ENCODE results near the gene KIF18B.

- TF ChIP-seq ATF1 (CRISPR knock-in tag; IDR thresholded peaks at IDR 0.05) = no peak
- TF ChIP-seq USF2 (CRISPR knock-in tag; IDR thresholded peaks at IDR 0.05) = no peak
- TF ChIP-seq CTCF (IDR thresholded peaks at IDR 0.05) = no peak
- no peak for TF ChIP-seq SP1 (CRISPR knock-in tag; conservative IDR thresholded peaks at IDR 0.05)
- TF ChIP-seq ATF3 (CRISPR knock-in tag; conservative IDR thresholded peaks at IDR 0.05) = no peak
Observed at GRCh38 chr17:44967907-44968224, 20.3 kb upstream of the KIF18B start.
